GM18526 (cell line): Measurements from ENCODE around the gene AKAP8.

Experiments used
- POLR2A ChIP-seq: IDR thresholded peaks from 3 replicates; pipeline ENCODE4 v1.6.1; 2011; ENCODE audit not compliant: insufficient read length; ENCODE audit errors: extremely low read depth

AKAP8 gene

GRCh38 chr19:15379083-15379998 lies at the start of gene AKAP8:
Gene AKAP8 (minus strand): TSS chr19:15379787. CDS start chr19:15379731, 56 bp downstream.
- peak; percentile 75 for TF ChIP-seq POLR2A

- TF ChIP-seq POLR2A, result no peak
These were observed 48.4 kb upstream of the AKAP8 start for GRCh38 chr19:15427991-15428471.

GRCh38 chr19:15427350-15427700 lies 47.7 kb upstream of the AKAP8 start:
- no peak for TF ChIP-seq POLR2A

GRCh38 chr19:15426485-15427349 lies 47.1 kb upstream of the AKAP8 start:
- no peak for TF ChIP-seq POLR2A

- no peak for TF ChIP-seq POLR2A
These were observed 45.8 kb upstream of the AKAP8 start for GRCh38 chr19:15425321-15425950.

- TF ChIP-seq POLR2A, result no peak
These were observed 45.2 kb upstream of the AKAP8 start for GRCh38 chr19:15424692-15425272.

- TF ChIP-seq POLR2A, result no peak
These were observed 44.5 kb upstream of the AKAP8 start for GRCh38 chr19:15424121-15424520.

- no peak for TF ChIP-seq POLR2A
These were observed 43.5 kb upstream of the AKAP8 start for GRCh38 chr19:15423130-15423529.

- no peak for TF ChIP-seq POLR2A
These were observed 42.9 kb upstream of the AKAP8 start for GRCh38 chr19:15422296-15423075.

GRCh38 chr19:15421721-15422260 lies 42.2 kb upstream of the AKAP8 start:
- no peak for TF ChIP-seq POLR2A

- TF ChIP-seq POLR2A, result no peak
These were observed 41.6 kb upstream of the AKAP8 start for GRCh38 chr19:15421136-15421695.

GRCh38 chr19:15419413-15420025 lies 39.9 kb upstream of the AKAP8 start:
- no peak for TF ChIP-seq POLR2A

- peak; percentile 96 for TF ChIP-seq POLR2A
These were observed 39.2 kb upstream of the AKAP8 start, which contains the start of gene AKAP8L for GRCh38 chr19:15418579-15419412. Gene AKAP8L (minus strand): TSS chr19:15418988. CDS start chr19:15418923, 65 bp downstream.

- TF ChIP-seq POLR2A, result no peak
These were observed 38.6 kb upstream of the AKAP8 start for GRCh38 chr19:15418231-15418578.
